Endothelial cell (in vitro differentiated cells): ENCODE measurements around the gene ANKRD29. TPM values are rescaled to one million over a fixed set of nuclear protein-coding genes. Genes with fewer than 3 reads are reported as not detected.
"Not testable (repeated sequence)": the region's sequence is repeated elsewhere in the genome, so short reads cannot be mapped to it uniquely, and the experiment has no call there.

Source experiments
- DNase-seq: peaks from one replicate; pipeline ENCODE4 v3.0.0; 2021; ENCODE audit warnings: low spot score
- H3K27ac Mint-ChIP-seq: one replicate; pipeline ENCODE4 v1.8.0; 2021; ENCODE audit warnings: mixed read lengths, inconsistent platforms; ENCODE audit not compliant: unreplicated experiment
- H3K27me3 Mint-ChIP-seq: one replicate; pipeline ENCODE4 v1.8.0; 2021; ENCODE audit warnings: mild to moderate bottlenecking, moderate library complexity, mixed read lengths, inconsistent platforms; ENCODE audit not compliant: unreplicated experiment
- H3K36me3 Mint-ChIP-seq: one replicate; pipeline ENCODE4 v1.8.0; 2021; ENCODE audit warnings: mild to moderate bottlenecking, low read depth, mixed read lengths, inconsistent platforms; ENCODE audit not compliant: unreplicated experiment
- H3K4me1 Mint-ChIP-seq: one replicate; pipeline ENCODE4 v1.8.0; 2021; ENCODE audit warnings: mild to moderate bottlenecking, mixed read lengths, inconsistent platforms; ENCODE audit not compliant: unreplicated experiment
- H3K4me3 Mint-ChIP-seq: one replicate; pipeline ENCODE4 v1.8.0; 2021; ENCODE audit warnings: mild to moderate bottlenecking, mixed read lengths, inconsistent platforms; ENCODE audit not compliant: unreplicated experiment
- H3K9me3 Mint-ChIP-seq: one replicate; pipeline ENCODE4 v1.8.0; 2021; ENCODE audit warnings: mixed read lengths, inconsistent platforms; ENCODE audit not compliant: unreplicated experiment
- total RNA-seq: library from RNA; stranded (reverse); fragmentation: NEBNext Ultra II Directional; extraction: Animal tissue kit (Norgen Biotek cat#: 25700); gene quantifications from one replicate; pipeline ENCODE4 v1.2.1, GENCODE V29; 2021; ENCODE audit not compliant: unreplicated experiment
- TF ChIP-seq, protein P1 (sequence below): fragments of 200-600 bp; sonication (generic); IDR thresholded peaks from one replicate; pipeline ENCODE4 v1.5.0; 2021; ENCODE audit warnings: antibody characterized with exemption; ENCODE audit not compliant: unreplicated experiment

ANKRD29 gene
- total RNA-seq, 1 donor from 2014 or later = not detected

DNA sequence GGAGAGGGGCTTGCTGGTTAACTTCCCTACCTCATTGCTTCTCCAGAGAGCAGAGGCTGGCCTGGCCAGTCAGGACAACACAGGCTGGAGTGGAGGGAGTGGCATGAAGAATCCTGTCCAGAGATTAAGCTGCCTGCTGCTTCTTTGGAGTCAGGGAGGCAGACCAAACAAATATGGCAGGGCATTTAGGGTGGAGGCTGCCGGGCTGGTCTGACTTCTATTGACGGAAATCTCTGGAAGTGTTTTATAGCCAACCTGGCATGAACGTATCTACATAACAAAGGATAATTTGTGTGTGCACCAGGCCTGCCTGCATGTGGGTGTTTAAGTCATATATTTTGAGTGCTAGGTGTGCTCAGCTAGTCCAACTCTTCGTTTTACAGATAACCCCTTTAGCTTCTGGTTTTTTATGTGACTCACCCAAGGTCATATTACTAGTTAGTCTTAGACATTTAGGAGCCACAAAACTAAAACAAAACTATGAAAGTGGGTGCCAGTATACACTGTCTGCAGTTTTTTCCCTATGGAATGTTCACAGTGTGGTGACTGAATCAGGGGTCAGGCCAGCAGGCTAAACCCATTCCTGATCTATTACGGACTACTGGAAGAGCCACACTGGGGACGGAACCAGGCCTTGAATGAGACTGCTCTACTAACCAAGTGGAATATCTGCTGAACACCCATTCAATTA is 81.9 kb downstream of the ANKRD29 start:
- Mint-ChIP-seq H3K27ac (no peak overlapping the region), H3K4me1 (peaks cover 7% of the 10 kb centered on the region)
- TF ChIP-seq, protein P1, sequence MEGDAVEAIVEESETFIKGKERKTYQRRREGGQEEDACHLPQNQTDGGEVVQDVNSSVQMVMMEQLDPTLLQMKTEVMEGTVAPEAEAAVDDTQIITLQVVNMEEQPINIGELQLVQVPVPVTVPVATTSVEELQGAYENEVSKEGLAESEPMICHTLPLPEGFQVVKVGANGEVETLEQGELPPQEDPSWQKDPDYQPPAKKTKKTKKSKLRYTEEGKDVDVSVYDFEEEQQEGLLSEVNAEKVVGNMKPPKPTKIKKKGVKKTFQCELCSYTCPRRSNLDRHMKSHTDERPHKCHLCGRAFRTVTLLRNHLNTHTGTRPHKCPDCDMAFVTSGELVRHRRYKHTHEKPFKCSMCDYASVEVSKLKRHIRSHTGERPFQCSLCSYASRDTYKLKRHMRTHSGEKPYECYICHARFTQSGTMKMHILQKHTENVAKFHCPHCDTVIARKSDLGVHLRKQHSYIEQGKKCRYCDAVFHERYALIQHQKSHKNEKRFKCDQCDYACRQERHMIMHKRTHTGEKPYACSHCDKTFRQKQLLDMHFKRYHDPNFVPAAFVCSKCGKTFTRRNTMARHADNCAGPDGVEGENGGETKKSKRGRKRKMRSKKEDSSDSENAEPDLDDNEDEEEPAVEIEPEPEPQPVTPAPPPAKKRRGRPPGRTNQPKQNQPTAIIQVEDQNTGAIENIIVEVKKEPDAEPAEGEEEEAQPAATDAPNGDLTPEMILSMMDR = no peak

GRCh38 chr18:23578891-23579653 is 83.6 kb downstream of the ANKRD29 start:
- TF ChIP-seq, protein P1 = no peak
- peak overlapping the region; percentile 53 for H3K4me3 Mint-ChIP-seq
- H3K4me1 Mint-ChIP-seq = peaks cover 9% of the 10 kb centered on the region
- H3K27ac Mint-ChIP-seq = peak overlapping the region; percentile 62
- no peak for DNase-seq
- H3K36me3 Mint-ChIP-seq = peaks cover 20% of the 10 kb centered on the region
- no peaks in the 10 kb centered on the region for H3K27me3 Mint-ChIP-seq
- no peaks in the 10 kb centered on the region for H3K9me3 Mint-ChIP-seq

More for the DNA sequence above, 81.9 kb downstream of the ANKRD29 start:
- Mint-ChIP-seq H3K4me3 (no peak overlapping the region), H3K9me3 (no peaks in the 10 kb centered on the region), H3K36me3 (peaks cover 16% of the 10 kb centered on the region), H3K27me3 (peaks cover 2% of the 10 kb centered on the region)
- no peak for DNase-seq

DNA sequence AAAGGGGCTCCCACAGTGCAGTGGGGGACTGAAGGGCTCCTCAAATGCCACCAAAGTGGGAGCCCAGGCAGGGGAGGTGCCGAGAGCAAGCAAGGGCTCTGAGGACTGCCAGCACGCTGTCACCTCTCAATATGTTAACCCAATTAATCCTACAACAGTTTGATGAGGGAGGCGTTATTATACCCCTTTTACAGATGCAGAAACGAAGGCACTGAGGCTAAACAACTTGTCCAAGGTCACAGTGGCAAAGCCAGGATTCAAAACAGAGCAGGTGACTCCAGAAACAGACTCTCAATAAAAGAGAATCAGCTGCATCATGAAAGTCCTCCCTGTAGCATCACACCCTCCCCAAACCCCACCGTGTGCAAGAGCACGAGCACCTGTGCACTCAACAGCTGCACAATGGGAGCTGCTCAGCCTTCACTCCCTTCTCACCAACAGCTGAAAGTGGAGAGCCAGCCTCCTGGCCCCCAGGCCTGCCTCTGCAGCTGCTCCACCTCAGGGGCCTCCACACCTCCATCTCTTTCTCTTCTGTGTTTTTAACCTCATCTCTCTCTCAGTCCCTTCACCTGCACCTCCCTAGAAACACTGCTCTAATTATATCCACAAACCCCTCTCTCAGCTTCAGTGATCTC is 84.5 kb downstream of the ANKRD29 start:
- no peaks in the 10 kb centered on the region for H3K9me3 Mint-ChIP-seq
- peaks cover 13% of the 10 kb centered on the region for H3K4me1 Mint-ChIP-seq
- H3K4me3 Mint-ChIP-seq = peak overlapping the region; percentile 53
- no peaks in the 10 kb centered on the region for H3K27me3 Mint-ChIP-seq
- H3K27ac Mint-ChIP-seq = peak overlapping the region; percentile 62
- TF ChIP-seq, protein P1 = no peak
- no peak for DNase-seq
- peaks cover 20% of the 10 kb centered on the region for H3K36me3 Mint-ChIP-seq

GRCh38 chr18:23577521-23577920 is 85.2 kb downstream of the ANKRD29 start:
- H3K4me3 Mint-ChIP-seq, H3K27ac Mint-ChIP-seq, DNase-seq, H3K9me3 Mint-ChIP-seq, H3K27me3 Mint-ChIP-seq: not testable (repeated sequence)
- peaks cover 13% of the 10 kb centered on the region for H3K4me1 Mint-ChIP-seq
- H3K36me3 Mint-ChIP-seq = peaks cover 20% of the 10 kb centered on the region

- TF ChIP-seq, protein P1 = no peak
- no peak for DNase-seq
- H3K4me1 Mint-ChIP-seq = peaks cover 13% of the 10 kb centered on the region
- H3K27ac Mint-ChIP-seq = no peak overlapping the region
- no peaks in the 10 kb centered on the region for H3K27me3 Mint-ChIP-seq
- H3K9me3 Mint-ChIP-seq = no peaks in the 10 kb centered on the region
- peaks cover 24% of the 10 kb centered on the region for H3K36me3 Mint-ChIP-seq
- no peak overlapping the region for H3K4me3 Mint-ChIP-seq
Observed at GRCh38 chr18:23575309-23575651, 87.4 kb downstream of the ANKRD29 start.
